Trophoblast cell (in vitro differentiated cells and primary cell): ENCODE results near the gene SERPINB12.

Experiments
- DNase-seq, 2 donors: peaks; one replicate each; pipeline ENCODE4 v3.0.0-alpha.2; 2016
- H2AFZ ChIP-seq: 2 replicates; pipeline ENCODE4 v1.6.1; 2013; ENCODE audit warnings: low read length, moderate library complexity, mild to moderate bottlenecking; ENCODE audit not compliant: insufficient read depth, poor library complexity
- H2AK5ac ChIP-seq: 2 replicates; pipeline ENCODE4 v1.6.1; 2013; ENCODE audit warnings: mild to moderate bottlenecking, low read length
- H2BK120ac ChIP-seq: 2 replicates; pipeline ENCODE4 v1.6.1; 2013; ENCODE audit warnings: low read length, mild to moderate bottlenecking, moderate library complexity; ENCODE audit not compliant: insufficient read depth, poor library complexity
- H2BK12ac ChIP-seq: 2 replicates; pipeline ENCODE4 v1.6.1; 2013; ENCODE audit warnings: mild to moderate bottlenecking, low read length, moderate library complexity
- H2BK5ac ChIP-seq: 2 replicates; pipeline ENCODE4 v1.6.1; 2013; ENCODE audit warnings: low read length, low read depth, moderate library complexity, mild to moderate bottlenecking; ENCODE audit not compliant: poor library complexity
- H3K14ac ChIP-seq: 2 replicates; pipeline ENCODE4 v1.6.1; 2013; ENCODE audit warnings: mild to moderate bottlenecking, low read length
- H3K18ac ChIP-seq: 2 replicates; pipeline ENCODE4 v1.6.1; 2013; ENCODE audit warnings: mild to moderate bottlenecking, low read length
- H3K23ac ChIP-seq: 2 replicates; pipeline ENCODE4 v1.6.1; 2013; ENCODE audit warnings: low read length
- H3K27ac ChIP-seq: 2 replicates; pipeline ENCODE4 v1.5.1; 2013; ENCODE audit warnings: low read depth, mild to moderate bottlenecking, inconsistent platforms, low read length, moderate library complexity
- H3K27me3 ChIP-seq: 2 replicates; pipeline ENCODE4 v1.6.1; 2013; ENCODE audit warnings: inconsistent platforms, mild to moderate bottlenecking, low read length, moderate library complexity; ENCODE audit not compliant: insufficient read depth
- H3K36me3 ChIP-seq, 2 experiments: 1 replicate in 1 of 2; 2 replicates in 1 of 2; pipeline ENCODE4 v1.6.1; 2013; ENCODE audit warnings: low read length in 2 of 2, mild to moderate bottlenecking in 2 of 2, moderate library complexity in 1 of 2; ENCODE audit not compliant: insufficient read depth in 2 of 2, control insufficient read depth in 1 of 2
- H3K4ac ChIP-seq: 2 replicates; pipeline ENCODE4 v1.6.1; 2013; ENCODE audit warnings: low read depth, mild to moderate bottlenecking, low read length, moderate library complexity
- H3K4me1 ChIP-seq, 2 experiments: 1 replicate in 1 of 2; 2 replicates in 1 of 2; pipeline ENCODE4 v1.6.1; 2013; ENCODE audit warnings: low read length in 2 of 2, mild to moderate bottlenecking in 2 of 2, moderate library complexity in 1 of 2; ENCODE audit not compliant: insufficient read depth in 2 of 2, control insufficient read depth in 1 of 2
- H3K4me2 ChIP-seq: 2 replicates; pipeline ENCODE4 v1.6.1; 2013; ENCODE audit warnings: inconsistent platforms, mild to moderate bottlenecking, low read length, moderate library complexity
- H3K4me3 ChIP-seq: 2 replicates; pipeline ENCODE4 v1.5.1; 2013; ENCODE audit warnings: mild to moderate bottlenecking, low read depth, low read length, inconsistent platforms
- H3K79me1 ChIP-seq: one replicate; pipeline ENCODE4 v1.6.1; 2013; ENCODE audit warnings: low read length
- H3K79me2 ChIP-seq: 2 replicates; pipeline ENCODE4 v1.6.1; 2013; ENCODE audit warnings: low read length, mild to moderate bottlenecking; ENCODE audit not compliant: control insufficient read depth, insufficient read depth, poor library complexity
- H3K9ac ChIP-seq: 2 replicates; pipeline ENCODE4 v1.6.1; 2013; ENCODE audit warnings: mild to moderate bottlenecking, low read length
- H3K9me3 ChIP-seq: 2 replicates; pipeline ENCODE4 v1.6.1; 2013; ENCODE audit warnings: low read depth, mild to moderate bottlenecking, control low read depth, inconsistent platforms, low read length; ENCODE audit not compliant: insufficient read depth
- H4K12ac ChIP-seq: 2 replicates; pipeline ENCODE4 v1.6.1; 2013; ENCODE audit warnings: low read depth, mild to moderate bottlenecking, low read length, moderate library complexity
- H4K8ac ChIP-seq: 2 replicates; pipeline ENCODE4 v1.6.1; 2013; ENCODE audit warnings: low read depth, mild to moderate bottlenecking, low read length, moderate library complexity
- H4K91ac ChIP-seq: one replicate; pipeline ENCODE4 v1.6.1; 2013; ENCODE audit warnings: low read depth, mild to moderate bottlenecking, low read length, moderate library complexity
- WGBS: extraction: QIAGEN DNeasy Blood & Tissue Kit; methylation state at CpG from one replicate; pipeline ENCODE4 v1.1.7; 2013; ENCODE audit warnings: missing lambda C conversion rate; ENCODE audit not compliant: insufficient read length, insufficient coverage; ENCODE audit errors: extremely low coverage; 5-methylcytosine and 5-hydroxymethylcytosine counted together

The SERPINB12 gene

DNA sequence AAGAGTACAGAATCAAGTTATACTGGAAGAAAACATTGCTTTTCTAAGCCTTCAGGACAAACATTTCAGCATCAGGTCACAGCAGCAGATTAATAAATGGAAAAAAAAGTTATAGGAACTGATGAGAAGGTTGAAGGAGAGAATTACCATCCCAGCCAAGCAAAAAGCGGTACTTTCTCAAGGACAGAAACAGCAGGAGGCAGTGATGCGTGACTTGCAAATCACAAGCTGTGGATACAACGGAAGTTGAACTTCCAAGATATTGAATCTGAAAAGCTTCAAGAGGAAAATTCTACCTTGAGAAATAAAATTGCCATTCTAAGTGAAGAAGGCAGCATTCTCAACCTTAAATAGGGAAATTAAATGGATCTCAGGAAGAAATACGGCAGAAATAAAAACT lies 18.5 kb upstream of the SERPINB12 start:
- H3K79me2 ChIP-seq, result no peaks in the 10 kb centered on the region
- H3K79me1 ChIP-seq, result no peaks in the 10 kb centered on the region
- H3K4me3 ChIP-seq, result no peak overlapping the region
- H3K4ac ChIP-seq, result no peak overlapping the region
- no peaks in the 10 kb centered on the region for H3K36me3 ChIP-seq
- no peak for DNase-seq
- H3K4me2 ChIP-seq, result no peak overlapping the region
- no peak overlapping the region for H4K8ac ChIP-seq
- H2AK5ac ChIP-seq, result no peak overlapping the region
- H3K9ac ChIP-seq, result no peak overlapping the region
- H2BK5ac ChIP-seq, result no peak overlapping the region
- H3K9me3 ChIP-seq, result no peaks in the 10 kb centered on the region
- no peak overlapping the region for H2AFZ ChIP-seq
- no peak overlapping the region for H3K27ac ChIP-seq
- H4K12ac ChIP-seq, result no peak overlapping the region
- no peak overlapping the region for H3K14ac ChIP-seq
- no peak overlapping the region for H2BK120ac ChIP-seq
- no peak overlapping the region for H3K23ac ChIP-seq
- H4K91ac ChIP-seq, result no peak overlapping the region
- H3K4me1 ChIP-seq, result no peaks in the 10 kb centered on the region
- no CpG with 5 or more reads among the region's 4 CpGs for WGBS
- H3K27me3 ChIP-seq, result no peaks in the 10 kb centered on the region
- H2BK12ac ChIP-seq, result no peak overlapping the region
- no peak overlapping the region for H3K18ac ChIP-seq

DNA sequence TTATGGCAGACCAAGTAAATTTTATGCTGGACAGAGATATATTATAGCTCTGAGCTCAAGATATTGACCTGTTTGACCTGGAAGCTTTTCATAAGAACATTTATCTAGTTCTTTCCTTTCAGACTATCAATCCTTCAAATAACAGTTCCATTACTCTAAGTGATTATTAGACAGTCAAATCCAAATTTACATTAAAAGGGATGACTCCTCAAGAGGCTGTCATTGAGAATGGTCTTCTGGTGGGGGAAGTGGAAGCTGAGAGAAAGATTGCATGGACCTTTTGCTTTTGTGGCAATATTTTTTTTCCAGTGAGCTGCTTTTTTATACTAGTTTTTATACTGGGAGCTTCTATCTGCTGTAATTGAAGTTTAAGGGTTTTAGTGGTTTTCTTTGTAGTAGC lies 14.9 kb upstream of the SERPINB12 start:
- no peak overlapping the region for H2AFZ ChIP-seq
- H3K18ac ChIP-seq, result no peak overlapping the region
- H3K79me2 ChIP-seq, result no peaks in the 10 kb centered on the region
- H4K12ac ChIP-seq, result no peak overlapping the region
- H2BK12ac ChIP-seq, result no peak overlapping the region
- H2BK5ac ChIP-seq, result no peak overlapping the region
- no peaks in the 10 kb centered on the region for H3K4me1 ChIP-seq
- no peak overlapping the region for H3K27ac ChIP-seq
- H3K4me3 ChIP-seq, result no peak overlapping the region
- no peaks in the 10 kb centered on the region for H3K36me3 ChIP-seq
- H3K9ac ChIP-seq, result no peak overlapping the region
- no peak for DNase-seq
- no peaks in the 10 kb centered on the region for H3K27me3 ChIP-seq
- H4K91ac ChIP-seq, result no peak overlapping the region
- H3K79me1 ChIP-seq, result no peaks in the 10 kb centered on the region
- no peak overlapping the region for H2BK120ac ChIP-seq
- no peak overlapping the region for H3K14ac ChIP-seq
- H3K9me3 ChIP-seq, result no peaks in the 10 kb centered on the region
- no peak overlapping the region for H2AK5ac ChIP-seq
- H3K23ac ChIP-seq, result no peak overlapping the region
- H3K4me2 ChIP-seq, result no peak overlapping the region
- H3K4ac ChIP-seq, result no peak overlapping the region
- no peak overlapping the region for H4K8ac ChIP-seq

DNA sequence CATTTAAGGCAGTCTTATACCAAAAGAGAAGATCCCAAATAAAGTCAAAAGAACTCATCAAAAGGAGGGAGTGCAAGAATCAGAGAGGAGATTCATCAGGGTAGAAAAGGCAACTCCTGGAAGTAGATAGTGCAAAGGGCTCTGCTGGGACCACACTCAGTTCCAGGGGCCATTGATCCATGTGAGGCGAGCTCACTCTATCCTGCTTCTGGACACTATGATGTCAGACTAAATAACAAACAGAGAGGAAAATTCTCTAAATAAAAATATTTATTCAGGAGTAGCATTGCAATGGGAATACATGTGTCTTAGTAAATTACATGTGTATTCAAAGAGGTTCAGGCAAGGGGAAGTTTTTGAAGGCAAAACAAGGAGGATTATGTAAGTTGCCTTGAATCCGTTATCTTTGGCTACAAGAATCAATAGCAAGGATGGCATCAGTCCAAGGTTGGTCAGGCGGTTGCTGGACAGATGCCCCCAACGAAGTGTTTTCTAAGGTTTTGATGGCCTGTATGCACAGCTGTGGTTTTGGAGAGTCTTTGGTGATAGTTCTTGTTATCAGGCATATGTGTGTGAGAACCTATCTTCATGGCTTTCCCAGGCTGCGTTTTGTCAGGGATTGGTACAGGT lies 13.2 kb upstream of the SERPINB12 start:
- Histone ChIP-seq H3K18ac (no peak overlapping the region), H3K4me1 (no peaks in the 10 kb centered on the region), H4K12ac (no peak overlapping the region), H3K23ac (no peak overlapping the region), H3K79me1 (no peaks in the 10 kb centered on the region), H2BK5ac (no peak overlapping the region), H3K27ac (no peak overlapping the region), H3K4me2 (no peak overlapping the region), H2BK12ac (no peak overlapping the region), H3K9ac (no peak overlapping the region), H3K9me3 (no peaks in the 10 kb centered on the region), H3K14ac (no peak overlapping the region), H3K27me3 (no peaks in the 10 kb centered on the region), H4K8ac (no peak overlapping the region), H3K79me2 (no peaks in the 10 kb centered on the region), H2AK5ac (no peak overlapping the region), H2AFZ (no peak overlapping the region), H2BK120ac (no peak overlapping the region), H3K4me3 (no peak overlapping the region), H3K36me3 (no peaks in the 10 kb centered on the region), H3K4ac (no peak overlapping the region), H4K91ac (no peak overlapping the region)
- no CpG with 5 or more reads among the region's 5 CpGs for WGBS
- no peak for DNase-seq

GRCh38 chr18:63532471-63532870 lies 9.7 kb upstream of the SERPINB12 start:
- DNase-seq, result no peak
- H4K91ac ChIP-seq, result no peak overlapping the region
- H3K14ac ChIP-seq, result no peak overlapping the region
- no CpG with 5 or more reads among the region's 2 CpGs for WGBS
- H2AK5ac ChIP-seq, result no peak overlapping the region
- H3K4ac ChIP-seq, result no peak overlapping the region
- H3K23ac ChIP-seq, result no peak overlapping the region
- no peaks in the 10 kb centered on the region for H3K36me3 ChIP-seq
- no peak overlapping the region for H3K4me3 ChIP-seq
- H3K4me2 ChIP-seq, result no peak overlapping the region
- no peaks in the 10 kb centered on the region for H3K27me3 ChIP-seq
- no peak overlapping the region for H3K27ac ChIP-seq
- H3K9me3 ChIP-seq, result no peaks in the 10 kb centered on the region
- H2BK5ac ChIP-seq, result no peak overlapping the region
- H2BK12ac ChIP-seq, result no peak overlapping the region
- H3K18ac ChIP-seq, result no peak overlapping the region
- no peak overlapping the region for H4K12ac ChIP-seq
- no peak overlapping the region for H3K9ac ChIP-seq
- no peaks in the 10 kb centered on the region for H3K79me1 ChIP-seq
- H3K79me2 ChIP-seq, result no peaks in the 10 kb centered on the region
- no peaks in the 10 kb centered on the region for H3K4me1 ChIP-seq
- H2AFZ ChIP-seq, result no peak overlapping the region
- H2BK120ac ChIP-seq, result no peak overlapping the region
- H4K8ac ChIP-seq, result no peak overlapping the region
